ENCODE results near the gene FSTL4. TPM values are rescaled to one million over a fixed set of nuclear protein-coding genes. Genes with fewer than 3 reads are reported as not detected.

The FSTL4 gene
- polyA plus RNA-seq, 1 donor (not counting 4 experiments of a cell fraction or from before 2014, with no cell fraction given), result 1.7 TPM

GRCh38 chr5:133520062-133520461 is 92.3 kb downstream of the FSTL4 start:
- dilution Hi-C loops (cut with MboI; ENCODE audit: extremely low pct_ligation_motif_present, low sequenced_read_pairs), result no loop called here
- FAIRE-seq (no peak), DNase-seq (ENCODE audit: low read depth, low spot score) (no peak)
- no peak overlapping the region for H3K4me2 ChIP-seq (ENCODE audit: control insufficient read depth, extremely low read depth, insufficient read depth, low read depth, low read length)
- no peak overlapping the region for H3K4me3 ChIP-seq (ENCODE audit: control insufficient read depth in 2 of 3, extremely low read depth in 1 of 3, insufficient read depth in 2 of 3, low read depth in 1 of 3, low read length in 3 of 3)
- TF ChIP-seq EZH2 (IDR thresholded peaks at IDR 0.05; ENCODE audit: low read length), result no peak
- TF ChIP-seq, protein P1, sequence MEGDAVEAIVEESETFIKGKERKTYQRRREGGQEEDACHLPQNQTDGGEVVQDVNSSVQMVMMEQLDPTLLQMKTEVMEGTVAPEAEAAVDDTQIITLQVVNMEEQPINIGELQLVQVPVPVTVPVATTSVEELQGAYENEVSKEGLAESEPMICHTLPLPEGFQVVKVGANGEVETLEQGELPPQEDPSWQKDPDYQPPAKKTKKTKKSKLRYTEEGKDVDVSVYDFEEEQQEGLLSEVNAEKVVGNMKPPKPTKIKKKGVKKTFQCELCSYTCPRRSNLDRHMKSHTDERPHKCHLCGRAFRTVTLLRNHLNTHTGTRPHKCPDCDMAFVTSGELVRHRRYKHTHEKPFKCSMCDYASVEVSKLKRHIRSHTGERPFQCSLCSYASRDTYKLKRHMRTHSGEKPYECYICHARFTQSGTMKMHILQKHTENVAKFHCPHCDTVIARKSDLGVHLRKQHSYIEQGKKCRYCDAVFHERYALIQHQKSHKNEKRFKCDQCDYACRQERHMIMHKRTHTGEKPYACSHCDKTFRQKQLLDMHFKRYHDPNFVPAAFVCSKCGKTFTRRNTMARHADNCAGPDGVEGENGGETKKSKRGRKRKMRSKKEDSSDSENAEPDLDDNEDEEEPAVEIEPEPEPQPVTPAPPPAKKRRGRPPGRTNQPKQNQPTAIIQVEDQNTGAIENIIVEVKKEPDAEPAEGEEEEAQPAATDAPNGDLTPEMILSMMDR (optimal IDR thresholded peaks at IDR 0.05 in 1 of 3, IDR thresholded peaks at IDR 0.05 in 1 of 3, conservative IDR thresholded peaks at IDR 0.05 in 1 of 3; ENCODE audit: extremely low read depth in 1 of 3, insufficient read depth in 2 of 3, low read length in 3 of 3), result no peak
- no peaks in the 10 kb centered on the region for H3K36me3 ChIP-seq (ENCODE audit: control insufficient read depth in 2 of 2, extremely low read depth in 1 of 2, insufficient read depth in 2 of 2, low read length in 2 of 2)
- H2AFZ ChIP-seq (ENCODE audit: control insufficient read depth, low read length), result no peak overlapping the region
- H3K79me2 ChIP-seq (ENCODE audit: control insufficient read depth, insufficient read depth, low read length), result no peaks in the 10 kb centered on the region
- H3K27ac ChIP-seq (ENCODE audit: control insufficient read depth, insufficient read depth, low read length), result no peak overlapping the region
- no peak overlapping the region for H3K9ac ChIP-seq (ENCODE audit: control insufficient read depth, extremely low read depth, insufficient read depth, low read length)
- no peaks in the 10 kb centered on the region for H4K20me1 ChIP-seq (ENCODE audit: control insufficient read depth, extremely low read depth, insufficient read depth, low read length)
- no peaks in the 10 kb centered on the region for H3K9me1 ChIP-seq (ENCODE audit: control insufficient read depth, extremely low read depth, insufficient read depth, low read length)
- peaks cover 11% of the 10 kb centered on the region for H3K27me3 ChIP-seq (ENCODE audit: control insufficient read depth, extremely low read depth, insufficient read depth, low read length)
- no peaks in the 10 kb centered on the region for H3K9me3 ChIP-seq (ENCODE audit: control insufficient read depth, low read depth, low read length)
- no peaks in the 10 kb centered on the region for H3K4me1 ChIP-seq (ENCODE audit: control insufficient read depth, extremely low read depth, insufficient read depth, low read length)

DNA sequence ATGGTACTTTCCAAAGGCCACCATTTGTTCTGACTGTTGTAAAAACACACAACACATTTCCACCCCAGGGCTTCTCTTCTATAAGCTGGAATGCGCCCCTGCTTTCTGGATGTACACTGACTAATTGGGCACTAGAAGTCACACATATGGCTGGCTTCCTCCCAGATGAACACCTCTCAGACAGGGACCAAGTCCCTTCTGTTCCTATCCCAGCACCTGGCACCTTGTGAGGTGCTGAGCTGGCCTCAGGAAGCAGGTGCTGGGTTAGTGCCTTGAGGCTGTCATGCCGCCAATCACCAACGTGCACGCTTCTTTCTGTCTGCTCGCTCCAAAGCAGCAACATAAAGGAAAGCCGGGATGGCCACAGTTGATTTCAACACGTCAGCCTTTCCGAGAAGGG is 93.2 kb downstream of the FSTL4 start:
- no peak overlapping the region for H3K4me2 ChIP-seq (ENCODE audit: control insufficient read depth, extremely low read depth, insufficient read depth, low read depth, low read length)
- H3K9ac ChIP-seq (ENCODE audit: control insufficient read depth, extremely low read depth, insufficient read depth, low read length), result no peak overlapping the region
- H3K9me1 ChIP-seq (ENCODE audit: control insufficient read depth, extremely low read depth, insufficient read depth, low read length), result no peaks in the 10 kb centered on the region
- H2AFZ ChIP-seq (ENCODE audit: control insufficient read depth, low read length), result no peak overlapping the region
- dilution Hi-C loops (cut with MboI; ENCODE audit: extremely low pct_ligation_motif_present, low sequenced_read_pairs), result no loop called here
- H3K27me3 ChIP-seq (ENCODE audit: control insufficient read depth, extremely low read depth, insufficient read depth, low read length), result peaks cover 11% of the 10 kb centered on the region
- H3K27ac ChIP-seq (ENCODE audit: control insufficient read depth, insufficient read depth, low read length), result no peak overlapping the region
- no peak for FAIRE-seq
- H3K4me3 ChIP-seq (ENCODE audit: control insufficient read depth in 2 of 3, extremely low read depth in 1 of 3, insufficient read depth in 2 of 3, low read depth in 1 of 3, low read length in 3 of 3), result no peak overlapping the region
- H3K36me3 ChIP-seq (ENCODE audit: control insufficient read depth in 2 of 2, extremely low read depth in 1 of 2, insufficient read depth in 2 of 2, low read length in 2 of 2), result no peaks in the 10 kb centered on the region
- no peaks in the 10 kb centered on the region for H3K79me2 ChIP-seq (ENCODE audit: control insufficient read depth, insufficient read depth, low read length)
- TF ChIP-seq, protein P1 (optimal IDR thresholded peaks at IDR 0.05 in 1 of 3, IDR thresholded peaks at IDR 0.05 in 1 of 3, conservative IDR thresholded peaks at IDR 0.05 in 1 of 3; ENCODE audit: extremely low read depth in 1 of 3, insufficient read depth in 2 of 3, low read length in 3 of 3), result no peak
- TF ChIP-seq EZH2 (IDR thresholded peaks at IDR 0.05; ENCODE audit: low read length), result no peak
- no peaks in the 10 kb centered on the region for H3K9me3 ChIP-seq (ENCODE audit: control insufficient read depth, low read depth, low read length)
- no peak for DNase-seq (ENCODE audit: low read depth, low spot score)
- no peaks in the 10 kb centered on the region for H3K4me1 ChIP-seq (ENCODE audit: control insufficient read depth, extremely low read depth, insufficient read depth, low read length)
- H4K20me1 ChIP-seq (ENCODE audit: control insufficient read depth, extremely low read depth, insufficient read depth, low read length), result no peaks in the 10 kb centered on the region

Measured in keratinocyte (primary cell).